Heart right ventricle (tissue), 16 donors: ENCODE data around the gene NAA35. TPM values are rescaled to one million over a fixed set of nuclear protein-coding genes. Genes with fewer than 3 reads are reported as not detected.

Experiments
- ATAC-seq, 8 donors: fragments of 200-7000 bp; cut with Tn5 transposase; one replicate each; pipeline ENCODE4 v1.9.1; 2020; ENCODE audit warnings: mild to moderate bottlenecking in 8 of 8, moderate library complexity in 8 of 8, moderate number of reproducible peaks in 1 of 8
- DNase-seq, 2 donors: peaks; one replicate each; pipeline ENCODE4 v3.0.0-alpha.2; 2020
- H3K27ac ChIP-seq, 10 donors: fragments of 200-600 bp; sonication (generic) in 2 of 10; one replicate each; pipeline versions ENCODE4 v1.5.0 to v1.8.0; 2020 to 2022; ENCODE audit warnings: mild to moderate bottlenecking in 3 of 10
- H3K27me3 ChIP-seq, 7 donors: fragments of 200-600 bp; one replicate each; pipeline ENCODE4 v1.8.0; 2021 to 2022; ENCODE audit warnings: mild to moderate bottlenecking in 2 of 7
- H3K36me3 ChIP-seq, 9 donors: fragments of 200-600 bp; sonication (generic) in 1 of 9; one replicate each; pipeline versions ENCODE4 v1.5.0 to v1.8.0; 2020 to 2022; ENCODE audit warnings: mild to moderate bottlenecking in 2 of 9
- H3K4me1 ChIP-seq, 9 donors: fragments of 200-600 bp; sonication (generic) in 1 of 9; one replicate each; pipeline versions ENCODE4 v1.5.0 to v1.8.0; 2020 to 2022; ENCODE audit warnings: mild to moderate bottlenecking in 4 of 9
- H3K4me3 ChIP-seq, 10 donors: fragments of 200-600 bp; sonication (generic) in 2 of 10; one replicate each; pipeline versions ENCODE4 v1.5.0 to v1.8.0; 2020 to 2022; ENCODE audit warnings: mild to moderate bottlenecking in 7 of 10, moderate library complexity in 2 of 10
- H3K9me3 ChIP-seq, 11 donors: fragments of 200-600 bp in 10 of 11; sonication (generic) in 2 of 11; one replicate each; pipeline versions ENCODE4 v1.5.0 to v1.8.0; 2013 to 2022; ENCODE audit warnings: mild to moderate bottlenecking in 2 of 11, control low read depth in 1 of 11, moderate library complexity in 1 of 11
- WGBS, 2 donors: extraction: QIAGEN DNeasy Blood & Tissue Kit; methylation state at CpG; one replicate each; pipeline ENCODE4 v1.1.7; 2013; ENCODE audit warnings: inconsistent platforms in 1 of 2; 5-methylcytosine and 5-hydroxymethylcytosine counted together
- intact Hi-C, 10 donors: fragments of 100-400 bp; cut with DNase I; formaldehyde crosslinking; loops; one replicate each; pipeline versions ENCODE4 v1.11.1 to v1.14.2; 2022
- polyA plus RNA-seq, 2 donors: library from polyadenylated mRNA; stranded (reverse); fragments of 200-250 nt; gene quantifications; one replicate each; pipeline ENCODE4 v1.2.3, GENCODE V29; 2013
- total RNA-seq, 10 donors: library from RNA; stranded (reverse); fragmentation: NEBNext Ultra II Directional in 3 of 10; extraction: Animal tissue kit (Norgen Biotek cat#: 25700) in 3 of 10; gene quantifications; one replicate each; pipeline versions ENCODE4 v1.2.1 to v1.2.4, GENCODE V29; 2021 to 2023
- TF ChIP-seq, protein P1 (sequence below), 9 donors: fragments of 200-600 bp; sonication (generic) in 2 of 9; IDR thresholded peaks; one replicate each; pipeline versions ENCODE4 v1.5.0 to v1.8.0; 2021 to 2022; ENCODE audit warnings: antibody characterized with exemption in 9 of 9, mild to moderate bottlenecking in 5 of 9, moderate library complexity in 1 of 9
- donor health status: Arrhythmogenic right ventricular cardiomyopathy.
- donor health status: ischemic (EF 13 %, LVEDD 7.1; RV severe dilation, severe dysfunction).
- donor health status: healthy with polysubstance abuse.
- donor health status: DM: no; HTN: yes; CAD: no.
- donor health status: DM: no; HTN: no; CAD: no.
- donor health status: ischemic (EF 25% LVEDD 6.9; RV normal size, moderate dysfunction).
- donor health status: ischemic (EF 25% LVEDD 5.7; RV mildly dilated, moderate dysfunction).
- donor health status: healthy.
- donor health status: DM: yes; HTN: yes; CAD: no.
- donor health status: Ischemic cardiomyopathy.
- donor health status: ischemic (EF 35%, LVEDD 5.7; RV mildly dilated, moderate dysfunction).
- donor health status: nonischemic (EF 11% LVEDD 7.7; RV severe dilation, severe dysfunction).
- donor health status: DM: yes; HTN: yes; CAD: no.
- donor health status: PGD.
- donor health status: ischemic (EF 29% LVEDD 5.4; RV normal size, mild dysfunction).
- donor health status: nonischemic (EF 23%, LVEDD 6.1; RV moderate dilation, normal function).

NAA35 gene
- total and polyA plus RNA-seq, 12 donors: 3.8 to 21.2 (median 17.7) TPM

DNA sequence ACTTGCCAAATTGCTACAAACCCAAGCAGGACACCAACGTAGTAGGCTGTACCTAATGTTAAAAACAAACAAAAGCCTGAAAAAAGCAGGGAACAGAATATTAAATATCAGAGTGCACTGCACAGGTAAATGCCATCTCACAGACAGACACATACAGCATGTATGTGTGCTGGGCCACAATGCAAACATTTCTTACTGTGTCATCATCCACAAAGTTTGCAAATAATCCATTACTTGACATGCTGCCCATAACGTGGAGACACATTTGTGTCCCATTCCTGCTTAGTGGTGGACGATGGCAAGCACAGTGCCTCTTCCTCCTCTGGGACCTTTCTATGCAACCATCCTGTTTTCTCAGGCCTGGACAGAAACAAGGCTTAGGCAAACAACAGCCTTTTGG is 113.7 kb downstream of the NAA35 start:
- DNase-seq (no peak), ATAC-seq (no peak)
- H3K9me3 ChIP-seq: no peaks in the 10 kb centered on the region
- no peak overlapping the region for H3K4me3 ChIP-seq
- no peaks in the 10 kb centered on the region for H3K36me3 ChIP-seq
- H3K4me1 ChIP-seq: no peaks in the 10 kb centered on the region
- no peak overlapping the region for H3K27ac ChIP-seq
- TF ChIP-seq, protein P1, sequence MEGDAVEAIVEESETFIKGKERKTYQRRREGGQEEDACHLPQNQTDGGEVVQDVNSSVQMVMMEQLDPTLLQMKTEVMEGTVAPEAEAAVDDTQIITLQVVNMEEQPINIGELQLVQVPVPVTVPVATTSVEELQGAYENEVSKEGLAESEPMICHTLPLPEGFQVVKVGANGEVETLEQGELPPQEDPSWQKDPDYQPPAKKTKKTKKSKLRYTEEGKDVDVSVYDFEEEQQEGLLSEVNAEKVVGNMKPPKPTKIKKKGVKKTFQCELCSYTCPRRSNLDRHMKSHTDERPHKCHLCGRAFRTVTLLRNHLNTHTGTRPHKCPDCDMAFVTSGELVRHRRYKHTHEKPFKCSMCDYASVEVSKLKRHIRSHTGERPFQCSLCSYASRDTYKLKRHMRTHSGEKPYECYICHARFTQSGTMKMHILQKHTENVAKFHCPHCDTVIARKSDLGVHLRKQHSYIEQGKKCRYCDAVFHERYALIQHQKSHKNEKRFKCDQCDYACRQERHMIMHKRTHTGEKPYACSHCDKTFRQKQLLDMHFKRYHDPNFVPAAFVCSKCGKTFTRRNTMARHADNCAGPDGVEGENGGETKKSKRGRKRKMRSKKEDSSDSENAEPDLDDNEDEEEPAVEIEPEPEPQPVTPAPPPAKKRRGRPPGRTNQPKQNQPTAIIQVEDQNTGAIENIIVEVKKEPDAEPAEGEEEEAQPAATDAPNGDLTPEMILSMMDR (IDR thresholded peaks at IDR 0.05): no peak
- no peaks in the 10 kb centered on the region for H3K27me3 ChIP-seq
- WGBS, 2 donors: 73 to 75% methylated on average over 3 of the region's 3 CpGs
- intact Hi-C loops: no loop called here

- Histone ChIP-seq H3K4me1 (no peaks in the 10 kb centered on the region), H3K36me3 (no peaks in the 10 kb centered on the region), H3K27me3 (no peaks in the 10 kb centered on the region), H3K9me3 (no peaks in the 10 kb centered on the region), H3K4me3 (no peak overlapping the region), H3K27ac (no peak overlapping the region)
- ATAC-seq: no peak
- intact Hi-C loops: no loop called here
- WGBS, 2 donors: 92 to 95% methylated on average over 13 of the region's 13 CpGs
- DNase-seq: no peak
- TF ChIP-seq, protein P1 (IDR thresholded peaks at IDR 0.05): no peak
These were observed 116.5 kb downstream of the NAA35 start for GRCh38 chr9:86057491-86057890.

GRCh38 chr9:86061972-86062739 is 121.2 kb downstream of the NAA35 start:
- H3K4me1 ChIP-seq: no peaks in the 10 kb centered on the region
- H3K9me3 ChIP-seq: no peaks in the 10 kb centered on the region
- H3K27ac ChIP-seq: no peak overlapping the region
- ATAC-seq (no peak), DNase-seq (no peak)
- intact Hi-C loops: no loop called here
- H3K36me3 ChIP-seq: no peaks in the 10 kb centered on the region
- TF ChIP-seq, protein P1 (IDR thresholded peaks at IDR 0.05): no peak
- H3K4me3 ChIP-seq: no peak overlapping the region
- no peaks in the 10 kb centered on the region for H3K27me3 ChIP-seq
- 86 to 90% methylated on average over 11 of the region's 11 CpGs for WGBS, 2 donors

GRCh38 chr9:86062845-86063693 is 122.1 kb downstream of the NAA35 start:
- no peaks in the 10 kb centered on the region for H3K9me3 ChIP-seq
- ATAC-seq (no peak), DNase-seq (no peak)
- H3K4me1 ChIP-seq: no peaks in the 10 kb centered on the region
- H3K36me3 ChIP-seq: no peaks in the 10 kb centered on the region
- no peak overlapping the region for H3K4me3 ChIP-seq
- H3K27ac ChIP-seq: no peak overlapping the region
- intact Hi-C loops: no loop called here
- no peaks in the 10 kb centered on the region for H3K27me3 ChIP-seq
- TF ChIP-seq, protein P1 (IDR thresholded peaks at IDR 0.05): no peak
- WGBS, 2 donors: 88% methylated on average over 16 of the region's 16 CpGs
